LNCAP (cell line): Measurements from ENCODE around the gene SOBP.

Experiments
- CTCF ChIP-seq: fragments of 450-650 bp; IDR thresholded peaks from 2 replicates; pipeline ENCODE4 v1.5.1; 2017; ENCODE audit warnings: mild to moderate bottlenecking

The SOBP gene

GRCh38 chr6:107708435-107708834, 218.5 kb downstream of the SOBP start:
- TF ChIP-seq CTCF: no peak

- TF ChIP-seq CTCF: no peak
Measured at GRCh38 chr6:107709341-107709740, 219.4 kb downstream of the SOBP start.
